ENCODE measurements around the gene TP53AIP1. TPM values are rescaled to one million over a fixed set of nuclear protein-coding genes. Genes with fewer than 3 reads are reported as not detected.

TP53AIP1 gene
- polyA plus RNA-seq, 3 donors: 0.03 TPM; not detected in 2

DNA sequence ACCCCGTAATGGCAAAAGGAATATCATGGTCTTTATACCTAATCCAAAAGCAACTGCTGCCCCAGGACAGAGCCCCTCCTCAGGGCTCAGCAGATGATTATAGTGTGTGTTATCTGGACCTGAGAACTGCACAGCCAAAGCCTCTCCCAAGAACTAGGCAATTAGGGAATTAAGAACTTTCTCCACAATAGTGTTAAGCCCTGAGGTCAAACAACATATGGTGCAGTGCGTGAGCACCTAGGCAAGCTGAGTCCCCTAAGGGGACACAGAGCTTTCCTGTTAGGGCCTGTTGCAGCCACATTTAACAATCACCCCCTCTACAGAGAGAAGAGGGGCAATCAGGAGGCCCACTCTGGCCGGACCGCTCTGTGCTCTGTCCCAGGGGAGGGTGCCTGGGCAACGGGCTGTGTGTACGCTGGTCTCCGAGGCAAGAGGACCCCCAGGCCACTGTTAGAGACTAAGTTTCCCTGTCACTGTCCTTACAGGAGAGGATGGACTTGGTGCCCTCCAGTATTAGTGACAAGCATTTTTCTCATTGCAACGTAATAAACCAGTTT, 52.9 kb downstream of the TP53AIP1 start:
- H3K79me2 ChIP-seq (ENCODE audit: insufficient read depth, low read length): no peaks in the 10 kb centered on the region
- H3K27ac Mint-ChIP-seq: no peak overlapping the region
- peaks cover 31% of the 10 kb centered on the region for H3K4me1 Mint-ChIP-seq
- no peak for DNase-seq
- H3K36me3 Mint-ChIP-seq: peaks cover 0 to 2% of the 10 kb centered on the region in 2 donors
- H3K9me3 ChIP-seq (replicated peaks in 1 of 2; ENCODE audit: control insufficient read depth in 1 of 2, insufficient read depth in 1 of 2, low read length in 2 of 2): peaks cover 0 to 4% of the 10 kb centered on the region in 2 donors
- H4K20me1 ChIP-seq (ENCODE audit: insufficient read depth, low read length): no peaks in the 10 kb centered on the region
- H2AFZ ChIP-seq (ENCODE audit: insufficient read depth, low read depth, low read length, poor library complexity, severe bottlenecking): no peak overlapping the region
- H3K4me2 ChIP-seq (replicated peaks; ENCODE audit: extremely low read depth, low read length, poor library complexity, severe bottlenecking): no peak overlapping the region
- H3K9ac ChIP-seq (ENCODE audit: insufficient read depth, low read length, poor library complexity, severe bottlenecking): peak overlapping the region; percentile 51
- no peak overlapping the region for H3K27ac ChIP-seq (ENCODE audit: low read depth in 1 of 2, low read length in 2 of 2)
- no peaks in the 10 kb centered on the region for H3K36me3 ChIP-seq (replicated peaks in 1 of 2; ENCODE audit: control insufficient read depth in 1 of 2, insufficient read depth in 2 of 2, low read length in 2 of 2)
- peaks cover 0 to 11% (median 0%) of the 10 kb centered on the region in 7 donors for H3K9me3 Mint-ChIP-seq
- intact Hi-C loops (cut with micrococcal nuclease): loop anchor here in 1 of 2 donors (10.0 kb wide), 1 partner anchor 445 kb away; no protein-coding TSS in a partner anchor
- peak overlapping the region in 1 of 2 donors; percentile 95 for H3K4me3 Mint-ChIP-seq
- peaks cover 23 to 42% of the 10 kb centered on the region in 2 donors for H3K27me3 ChIP-seq (ENCODE audit: control insufficient read depth in 2 of 2, insufficient read depth in 2 of 2, low read length in 2 of 2)
- H3K4me1 ChIP-seq (ENCODE audit: control insufficient read depth in 1 of 2, insufficient read depth in 2 of 2, low read length in 2 of 2): peaks cover 21 to 23% of the 10 kb centered on the region in 2 donors
- peaks cover 32 to 50% (median 47%) of the 10 kb centered on the region in 3 donors for H3K27me3 Mint-ChIP-seq (ENCODE audit: low read depth in 3 of 3)
- WGBS (ENCODE audit: insufficient coverage): 96% methylated on average over 4 of the region's 8 CpGs
- TF ChIP-seq, protein P1, sequence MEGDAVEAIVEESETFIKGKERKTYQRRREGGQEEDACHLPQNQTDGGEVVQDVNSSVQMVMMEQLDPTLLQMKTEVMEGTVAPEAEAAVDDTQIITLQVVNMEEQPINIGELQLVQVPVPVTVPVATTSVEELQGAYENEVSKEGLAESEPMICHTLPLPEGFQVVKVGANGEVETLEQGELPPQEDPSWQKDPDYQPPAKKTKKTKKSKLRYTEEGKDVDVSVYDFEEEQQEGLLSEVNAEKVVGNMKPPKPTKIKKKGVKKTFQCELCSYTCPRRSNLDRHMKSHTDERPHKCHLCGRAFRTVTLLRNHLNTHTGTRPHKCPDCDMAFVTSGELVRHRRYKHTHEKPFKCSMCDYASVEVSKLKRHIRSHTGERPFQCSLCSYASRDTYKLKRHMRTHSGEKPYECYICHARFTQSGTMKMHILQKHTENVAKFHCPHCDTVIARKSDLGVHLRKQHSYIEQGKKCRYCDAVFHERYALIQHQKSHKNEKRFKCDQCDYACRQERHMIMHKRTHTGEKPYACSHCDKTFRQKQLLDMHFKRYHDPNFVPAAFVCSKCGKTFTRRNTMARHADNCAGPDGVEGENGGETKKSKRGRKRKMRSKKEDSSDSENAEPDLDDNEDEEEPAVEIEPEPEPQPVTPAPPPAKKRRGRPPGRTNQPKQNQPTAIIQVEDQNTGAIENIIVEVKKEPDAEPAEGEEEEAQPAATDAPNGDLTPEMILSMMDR (IDR thresholded peaks at IDR 0.05): no peak
- H3K4me3 ChIP-seq (replicated peaks in 1 of 3; ENCODE audit: low read depth in 2 of 3, low read length in 3 of 3): no peak overlapping the region

DNA sequence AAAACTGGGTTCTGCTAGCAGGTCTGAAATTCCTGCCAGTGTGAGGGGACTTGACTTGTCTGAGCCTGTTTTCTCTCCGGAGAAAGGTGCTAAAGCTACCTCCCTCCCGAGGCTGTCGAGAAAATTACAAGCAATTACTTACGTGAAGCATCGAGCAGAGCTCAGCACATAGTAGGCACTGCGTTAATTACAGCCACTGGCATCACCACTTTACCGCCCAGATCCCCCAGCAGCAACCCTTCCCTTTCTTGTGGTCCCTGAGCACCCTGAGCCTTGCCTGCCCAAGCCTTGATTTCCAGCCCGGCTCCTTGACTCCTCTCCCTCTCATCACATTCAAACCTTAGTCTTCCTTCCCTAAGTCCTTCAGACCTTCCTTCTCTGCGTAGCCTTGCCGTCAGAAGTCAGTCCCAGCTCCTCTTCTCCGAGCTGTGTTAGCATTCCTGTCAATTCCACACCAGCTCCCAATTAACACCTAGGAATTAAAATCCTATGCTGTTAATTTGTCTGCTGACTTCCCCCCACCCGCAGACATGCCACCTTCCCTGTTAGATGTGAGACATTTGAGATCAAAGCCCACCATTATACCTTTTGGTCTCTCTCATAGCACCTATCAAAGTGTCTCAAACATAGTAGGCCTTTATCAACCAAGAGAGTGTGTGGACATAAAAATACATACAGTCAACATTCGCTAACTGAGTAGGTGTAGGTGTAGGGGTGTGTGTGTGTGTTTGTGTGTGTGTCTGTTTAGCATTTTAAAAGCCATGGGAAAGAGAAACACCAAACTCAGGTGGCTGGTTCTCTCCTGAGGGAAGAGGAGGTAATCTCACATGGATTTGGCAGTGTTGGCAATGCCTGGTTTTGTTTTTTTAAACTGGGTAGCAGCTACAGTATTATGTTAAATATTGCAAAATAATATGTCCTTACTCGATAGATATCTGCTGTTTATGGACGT, 54.4 kb downstream of the TP53AIP1 start:
- Mint-ChIP-seq H3K4me3 (peak overlapping the region in 1 of 2 donors; percentile 5), H3K27me3 (ENCODE audit: low read depth in 3 of 3) (peaks cover 32 to 50% (median 41%) of the 10 kb centered on the region in 3 donors)
- H3K4me2 ChIP-seq (replicated peaks; ENCODE audit: extremely low read depth, low read length, poor library complexity, severe bottlenecking): no peak overlapping the region

More for the DNA sequence above, 54.4 kb downstream of the TP53AIP1 start:
- Histone ChIP-seq H3K9me3 (replicated peaks in 1 of 2; ENCODE audit: control insufficient read depth in 1 of 2, insufficient read depth in 1 of 2, low read length in 2 of 2) (peaks cover 0 to 4% of the 10 kb centered on the region in 2 donors), H4K20me1 (ENCODE audit: insufficient read depth, low read length) (no peaks in the 10 kb centered on the region), H2AFZ (ENCODE audit: insufficient read depth, low read depth, low read length, poor library complexity, severe bottlenecking) (no peak overlapping the region), H3K9ac (ENCODE audit: insufficient read depth, low read length, poor library complexity, severe bottlenecking) (no peak overlapping the region), H3K79me2 (ENCODE audit: insufficient read depth, low read length) (no peaks in the 10 kb centered on the region), H3K4me1 (ENCODE audit: control insufficient read depth in 1 of 2, insufficient read depth in 2 of 2, low read length in 2 of 2) (peaks cover 21 to 23% of the 10 kb centered on the region in 2 donors), H3K4me3 (replicated peaks in 1 of 3; ENCODE audit: low read depth in 2 of 3, low read length in 3 of 3) (no peak overlapping the region), H3K27me3 (ENCODE audit: control insufficient read depth in 2 of 2, insufficient read depth in 2 of 2, low read length in 2 of 2) (peaks cover 23 to 42% of the 10 kb centered on the region in 2 donors), H3K27ac (ENCODE audit: low read depth in 1 of 2, low read length in 2 of 2) (no peak overlapping the region), H3K36me3 (replicated peaks in 1 of 2; ENCODE audit: control insufficient read depth in 1 of 2, insufficient read depth in 2 of 2, low read length in 2 of 2) (no peaks in the 10 kb centered on the region)
- peaks cover 0 to 2% of the 10 kb centered on the region in 2 donors for H3K36me3 Mint-ChIP-seq
- H3K9me3 Mint-ChIP-seq: peaks cover 0 to 11% (median 0%) of the 10 kb centered on the region in 7 donors
- no peak for DNase-seq
- no peak overlapping the region for H3K27ac Mint-ChIP-seq
- peaks cover 35% of the 10 kb centered on the region for H3K4me1 Mint-ChIP-seq
- TF ChIP-seq, protein P1 (IDR thresholded peaks at IDR 0.05): no peak
- WGBS (ENCODE audit: insufficient coverage): 94% methylated on average over 11 of the region's 15 CpGs
- intact Hi-C loops (cut with micrococcal nuclease): loop anchor here in 1 of 2 donors (10.0 kb wide), 1 partner anchor 446 kb away; no protein-coding TSS in a partner anchor

Measured in CD14-positive monocyte (primary cell).